ENCODE data around the gene G0S2. TPM values are rescaled to one million over a fixed set of nuclear protein-coding genes. Genes with fewer than 3 reads are reported as not detected.

Gene G0S2
- total RNA-seq, 1 experiment from 2014 or later: 0.35 TPM

GRCh38 chr1:209667708-209668107 lies 7.5 kb upstream of the G0S2 start:
- H3T11ph ChIP-seq (ENCODE audit: low read length): no peak overlapping the region
- Mint-ChIP-seq H3K9me3 (no peaks in the 10 kb centered on the region), H3K27ac (no peak overlapping the region), H3K4me1 (no peaks in the 10 kb centered on the region), H3K36me3 (ENCODE audit: insufficient read depth in 1 of 3, low read depth in 3 of 3) (no peaks in the 10 kb centered on the region), H3K27me3 (ENCODE audit: low read depth) (peaks cover 37% of the 10 kb centered on the region), H3K4me3 (no peak overlapping the region)
- no peak overlapping the region for H3K14ac ChIP-seq (ENCODE audit: insufficient read depth, low read length)
- no peaks in the 10 kb centered on the region for H3K79me2 ChIP-seq (ENCODE audit: insufficient read depth, low read length)
- H2AK5ac ChIP-seq (ENCODE audit: insufficient read length, low read length): no peak overlapping the region
- H2BK120ac ChIP-seq (ENCODE audit: low read depth, low read length, poor library complexity, severe bottlenecking): no peak overlapping the region
- H3K27ac ChIP-seq (ENCODE audit: insufficient read length, low read depth, low read length): no peak overlapping the region
- no peaks in the 10 kb centered on the region for H4K20me1 ChIP-seq (ENCODE audit: control insufficient read depth, insufficient read depth, insufficient read length)
- no peak overlapping the region for H3K9ac ChIP-seq (ENCODE audit: extremely low read depth, insufficient read length, low read length)
- no peak overlapping the region for H2BK5ac ChIP-seq (ENCODE audit: insufficient read length, low read length)
- H3K56ac ChIP-seq (ENCODE audit: insufficient read length, low read depth, low read length): no peak overlapping the region
- no peak overlapping the region for H2BK12ac ChIP-seq (ENCODE audit: insufficient read length, low read depth, low read length)
- H4K8ac ChIP-seq (replicated peaks; ENCODE audit: insufficient read length, low read depth, low read length): no peak overlapping the region
- DNase-seq: no peak
- no peak overlapping the region for H3K23ac ChIP-seq (ENCODE audit: insufficient read length, low read depth, low read length)
- WGBS (ENCODE audit: extremely low coverage, insufficient read length, low lambda C conversion rate): no CpG with 5 or more reads among the region's 4 CpGs
- H2AFZ ChIP-seq (ENCODE audit: low read length): no peak overlapping the region
- no peak for TF ChIP-seq CTCF (conservative IDR thresholded peaks at IDR 0.05)
- no peak overlapping the region for H2BK20ac ChIP-seq (ENCODE audit: low read depth, low read length, poor library complexity, severe bottlenecking)
- H3K4me1 ChIP-seq (ENCODE audit: insufficient read depth, low read length): no peaks in the 10 kb centered on the region
- no peaks in the 10 kb centered on the region for H3K27me3 ChIP-seq (ENCODE audit: insufficient read depth, low read length)
- H3K9me3 ChIP-seq (ENCODE audit: control insufficient read depth, low read depth, low read length): no peaks in the 10 kb centered on the region
- H3K18ac ChIP-seq (ENCODE audit: insufficient read length, low read depth, low read length): no peak overlapping the region
- no peaks in the 10 kb centered on the region for H3K79me1 ChIP-seq (ENCODE audit: insufficient read depth, low read depth, low read length, poor library complexity, severe bottlenecking)
- H3K4me2 ChIP-seq (ENCODE audit: insufficient read depth, insufficient read length, low read length): no peak overlapping the region
- H4K91ac ChIP-seq (ENCODE audit: insufficient read length, low read depth, low read length): no peak overlapping the region
- H4K5ac ChIP-seq (ENCODE audit: insufficient read length, low read depth, low read length): no peak overlapping the region
- no peaks in the 10 kb centered on the region for H3K23me2 ChIP-seq (ENCODE audit: insufficient read length, low read depth, low read length, poor library complexity, severe bottlenecking)
- H3K4ac ChIP-seq (ENCODE audit: low read depth, low read length): no peak overlapping the region
- no peak overlapping the region for H2BK15ac ChIP-seq (ENCODE audit: low read depth, low read length)
